Measurements from ENCODE around the gene ITLN2. TPM values are rescaled to one million over a fixed set of nuclear protein-coding genes. Genes with fewer than 3 reads are reported as not detected.

Gene ITLN2
- total and polyA plus RNA-seq, 9 of the 15 experiments (the other 6 are each of a cell fraction or from before 2014, with no cell fraction given) = not detected

- TF ChIP-seq FOXP1 (CRISPR knock-in tag; IDR thresholded peaks at IDR 0.05) (no peak), TFAP4 (CRISPR knock-in tag; IDR thresholded peaks at IDR 0.05; ENCODE audit: borderline replicate concordance) (peak; percentile 26; the same call in 1 of the 2 replicates), ZNF121 (CRISPR knock-in tag; conservative IDR thresholded peaks at IDR 0.05) (no peak), RBFOX2 (IDR thresholded peaks at IDR 0.05; ENCODE audit: low read depth, low read length) (no peak), PTRF (tag; IDR thresholded peaks at IDR 0.05) (no peak), BRF2 (IDR thresholded peaks at IDR 0.05; ENCODE audit: borderline replicate concordance, insufficient read depth, insufficient read length) (no peak), TRIM24 (IDR thresholded peaks at IDR 0.05) (no peak), NFATC3 (IDR thresholded peaks at IDR 0.05) (no peak), RFX1 (IDR thresholded peaks at IDR 0.05) (no peak), RBBP5 (IDR thresholded peaks at IDR 0.05; ENCODE audit: borderline replicate concordance, insufficient read depth, low read length, poor library complexity, severe bottlenecking) (no peak), NFE2L1 (tag; IDR thresholded peaks at IDR 0.05; ENCODE audit: borderline replicate concordance, low read depth) (no peak), RBM14 (IDR thresholded peaks at IDR 0.05; ENCODE audit: borderline replicate concordance, insufficient read depth, low read depth, low read length) (no peak), ZNF644 (tag; IDR thresholded peaks at IDR 0.05; ENCODE audit: low read depth) (no peak), HMBOX1 (IDR thresholded peaks at IDR 0.05) (no peak), PHB2 (IDR thresholded peaks at IDR 0.05; ENCODE audit: low read depth) (no peak)
These were observed 42.9 kb upstream of the ITLN2 start (continued) for GRCh38 chr1:160997323-160998038.
